Measurements from ENCODE around the gene RPL15.
"Not testable (repeated sequence)": the region's sequence is repeated elsewhere in the genome, so short reads cannot be mapped to it uniquely, and the experiment has no call there.

RPL15 gene

DNA sequence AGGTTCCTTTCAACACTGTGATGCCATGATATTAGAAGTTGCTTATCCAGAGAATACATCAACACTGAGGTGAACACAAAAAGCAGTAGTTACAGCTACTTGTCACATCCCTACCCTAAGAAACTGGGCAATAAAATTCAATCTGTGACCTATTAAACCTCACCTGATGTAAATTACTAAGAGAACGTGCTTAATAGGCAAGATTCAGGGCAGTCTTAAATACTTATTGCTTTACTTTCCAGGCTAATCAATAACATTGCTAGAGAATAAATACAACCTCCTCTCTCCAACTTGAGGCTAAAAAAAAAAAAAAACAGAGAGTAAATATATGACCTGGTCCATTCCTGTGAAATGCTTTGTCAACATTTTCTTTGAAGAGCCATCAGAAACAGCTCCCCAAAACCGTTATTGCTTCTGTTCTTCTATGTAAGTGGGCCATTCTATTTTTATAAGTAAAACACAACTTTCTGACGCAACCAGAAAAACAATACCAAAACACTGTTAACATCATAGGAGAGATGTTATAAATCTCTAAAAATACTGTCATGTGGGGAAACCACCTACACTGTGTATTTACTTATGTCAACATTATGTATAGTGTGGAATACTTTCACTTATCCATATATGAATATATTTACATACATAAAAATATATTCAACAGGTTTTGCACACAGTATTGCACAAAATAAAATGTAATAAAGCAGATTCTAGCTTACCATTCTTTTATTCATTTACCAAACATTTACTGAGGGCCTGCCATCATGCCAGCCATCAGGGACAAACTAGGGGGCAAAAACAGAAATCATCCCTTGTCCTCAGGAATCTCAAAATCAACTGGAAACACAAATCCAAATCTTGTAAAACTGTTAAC, 2.8 kb upstream of the RPL15 start:
- Histone ChIP-seq H4K20me1 (ENCODE audit: low read depth, low read length) (peaks cover 13% of the 10 kb centered on the region), H3K27ac (ENCODE audit: low read depth, low read length) (no peak overlapping the region), H3K4me2 (ENCODE audit: low read depth, low read length, poor library complexity, severe bottlenecking) (peak overlapping the region; percentile 3), H3K36me3 (ENCODE audit: low read length) (peaks cover 15% of the 10 kb centered on the region), H3F3A (ENCODE audit: insufficient read depth) (peaks cover 28% of the 10 kb centered on the region), H2AFZ (ENCODE audit: low read depth, low read length, severe bottlenecking) (no peak overlapping the region), H3K9me3 (ENCODE audit: insufficient read depth, low read length) (no peaks in the 10 kb centered on the region), H3K9ac (ENCODE audit: low read length) (no peak overlapping the region), H3K79me2 (ENCODE audit: insufficient read depth, low read length) (peaks cover 21% of the 10 kb centered on the region), H3K9me2 (replicated peaks; ENCODE audit: insufficient read depth, low read length) (no peaks in the 10 kb centered on the region), H3K27me3 (ENCODE audit: low read length) (no peaks in the 10 kb centered on the region), H3K4me3 (ENCODE audit: insufficient read depth, low read length, poor library complexity, severe bottlenecking) (no peak overlapping the region)
- TF ChIP-seq, protein P1, sequence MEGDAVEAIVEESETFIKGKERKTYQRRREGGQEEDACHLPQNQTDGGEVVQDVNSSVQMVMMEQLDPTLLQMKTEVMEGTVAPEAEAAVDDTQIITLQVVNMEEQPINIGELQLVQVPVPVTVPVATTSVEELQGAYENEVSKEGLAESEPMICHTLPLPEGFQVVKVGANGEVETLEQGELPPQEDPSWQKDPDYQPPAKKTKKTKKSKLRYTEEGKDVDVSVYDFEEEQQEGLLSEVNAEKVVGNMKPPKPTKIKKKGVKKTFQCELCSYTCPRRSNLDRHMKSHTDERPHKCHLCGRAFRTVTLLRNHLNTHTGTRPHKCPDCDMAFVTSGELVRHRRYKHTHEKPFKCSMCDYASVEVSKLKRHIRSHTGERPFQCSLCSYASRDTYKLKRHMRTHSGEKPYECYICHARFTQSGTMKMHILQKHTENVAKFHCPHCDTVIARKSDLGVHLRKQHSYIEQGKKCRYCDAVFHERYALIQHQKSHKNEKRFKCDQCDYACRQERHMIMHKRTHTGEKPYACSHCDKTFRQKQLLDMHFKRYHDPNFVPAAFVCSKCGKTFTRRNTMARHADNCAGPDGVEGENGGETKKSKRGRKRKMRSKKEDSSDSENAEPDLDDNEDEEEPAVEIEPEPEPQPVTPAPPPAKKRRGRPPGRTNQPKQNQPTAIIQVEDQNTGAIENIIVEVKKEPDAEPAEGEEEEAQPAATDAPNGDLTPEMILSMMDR (IDR thresholded peaks at IDR 0.05; ENCODE audit: insufficient read depth, low read length, poor library complexity, severe bottlenecking), result no peak
- no peak for TF ChIP-seq EZH2phosphoT487 (conservative IDR thresholded peaks at IDR 0.05; ENCODE audit: low read length)

DNA sequence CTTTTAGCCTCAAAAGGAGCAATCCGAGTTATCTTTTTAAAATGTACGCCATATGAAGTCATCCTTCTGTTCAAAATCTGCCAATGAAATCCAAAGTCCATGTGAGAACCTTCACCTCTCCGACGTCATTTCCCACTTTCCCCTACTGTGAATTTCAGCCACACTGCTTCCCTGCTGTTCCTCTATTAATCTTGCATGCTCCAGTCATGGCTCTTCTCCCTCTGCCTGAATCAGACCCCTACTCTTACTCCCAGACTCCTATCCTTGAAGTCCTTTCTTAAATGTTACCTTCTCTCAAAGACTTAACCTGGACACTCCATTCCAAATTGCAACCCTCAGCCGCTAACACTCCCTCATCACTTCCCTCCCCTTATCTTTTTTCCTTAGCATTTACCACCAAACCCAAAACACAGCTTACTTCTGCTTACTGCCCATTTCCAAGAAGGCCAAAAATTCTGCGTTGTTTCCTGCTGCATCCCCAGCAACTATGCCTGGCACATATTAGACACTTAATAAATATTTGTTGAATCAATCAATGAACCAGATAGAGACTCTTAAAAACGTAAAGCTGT, 1.3 kb upstream of the RPL15 start:
- Histone ChIP-seq H3K36me3 (ENCODE audit: low read length) (peaks cover 26% of the 10 kb centered on the region), H3K27me3 (ENCODE audit: low read length) (no peaks in the 10 kb centered on the region), H3K9me3 (ENCODE audit: insufficient read depth, low read length) (no peaks in the 10 kb centered on the region), H2AFZ (ENCODE audit: low read depth, low read length, severe bottlenecking) (no peak overlapping the region), H3K27ac (ENCODE audit: low read depth, low read length) (no peak overlapping the region), H3K79me2 (ENCODE audit: insufficient read depth, low read length) (peaks cover 22% of the 10 kb centered on the region), H3F3A (ENCODE audit: insufficient read depth) (peaks cover 40% of the 10 kb centered on the region), H4K20me1 (ENCODE audit: low read depth, low read length) (peaks cover 21% of the 10 kb centered on the region), H3K9ac (ENCODE audit: low read length) (peak overlapping the region; percentile 83), H3K4me3 (ENCODE audit: insufficient read depth, low read length, poor library complexity, severe bottlenecking) (peak overlapping the region; percentile 97), H3K4me2 (ENCODE audit: low read depth, low read length, poor library complexity, severe bottlenecking) (peak overlapping the region; percentile 84), H3K9me2 (replicated peaks; ENCODE audit: insufficient read depth, low read length) (no peaks in the 10 kb centered on the region)
- TF ChIP-seq, protein P1 (IDR thresholded peaks at IDR 0.05; ENCODE audit: insufficient read depth, low read length, poor library complexity, severe bottlenecking), result no peak
- no peak for TF ChIP-seq EZH2phosphoT487 (conservative IDR thresholded peaks at IDR 0.05; ENCODE audit: low read length)

DNA sequence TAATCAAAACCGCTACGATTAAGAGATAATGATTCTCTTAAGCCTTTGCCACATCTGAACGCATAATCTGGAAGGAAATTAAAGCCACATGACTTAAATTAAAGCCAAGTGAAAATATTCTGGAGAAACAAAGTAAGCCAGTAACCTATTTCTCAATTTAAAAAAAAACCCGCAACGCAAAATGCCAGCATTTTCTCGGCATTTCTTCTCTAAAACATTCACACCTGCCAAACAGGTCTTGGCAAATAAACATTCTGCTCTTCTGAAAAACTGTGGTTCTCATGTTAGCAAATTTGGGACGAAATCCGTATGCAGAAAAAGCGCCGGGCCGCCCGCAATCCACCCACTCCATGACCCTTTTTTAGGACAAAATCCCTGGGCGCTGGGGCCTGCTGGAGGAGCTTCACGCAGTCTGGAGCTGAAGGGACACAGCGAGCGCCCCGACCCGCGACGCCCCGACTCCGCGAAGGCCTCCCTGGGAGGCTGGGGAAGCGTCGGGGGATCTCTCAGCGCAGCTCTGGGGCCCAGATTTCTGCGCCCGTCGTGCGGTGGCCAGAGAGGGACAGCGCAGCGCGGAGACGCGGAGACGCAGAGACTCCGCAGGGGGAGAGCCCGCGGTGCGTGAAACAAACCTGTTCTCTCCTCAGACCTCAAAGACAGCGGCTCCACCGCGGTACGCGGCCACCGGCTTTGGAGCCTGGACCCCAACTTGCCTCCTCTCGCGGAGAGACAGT, 613 bp upstream of the RPL15 start:
- Histone ChIP-seq H3K9me2 (replicated peaks; ENCODE audit: insufficient read depth, low read length) (no peaks in the 10 kb centered on the region), H3K27ac (ENCODE audit: low read depth, low read length) (no peak overlapping the region), H3K4me3 (ENCODE audit: insufficient read depth, low read length, poor library complexity, severe bottlenecking) (peak overlapping the region; percentile 97), H2AFZ (ENCODE audit: low read depth, low read length, severe bottlenecking) (peak overlapping the region; percentile 82), H3K36me3 (ENCODE audit: low read length) (peaks cover 26% of the 10 kb centered on the region), H3F3A (ENCODE audit: insufficient read depth) (peaks cover 47% of the 10 kb centered on the region), H3K4me2 (ENCODE audit: low read depth, low read length, poor library complexity, severe bottlenecking) (peak overlapping the region; percentile 84), H4K20me1 (ENCODE audit: low read depth, low read length) (peaks cover 21% of the 10 kb centered on the region), H3K9me3 (ENCODE audit: insufficient read depth, low read length) (no peaks in the 10 kb centered on the region), H3K79me2 (ENCODE audit: insufficient read depth, low read length) (peaks cover 22% of the 10 kb centered on the region), H3K9ac (ENCODE audit: low read length) (peak overlapping the region; percentile 83), H3K27me3 (ENCODE audit: low read length) (no peaks in the 10 kb centered on the region)
- TF ChIP-seq EZH2phosphoT487 (conservative IDR thresholded peaks at IDR 0.05; ENCODE audit: low read length), result no peak
- TF ChIP-seq, protein P1 (IDR thresholded peaks at IDR 0.05; ENCODE audit: insufficient read depth, low read length, poor library complexity, severe bottlenecking), result no peak

DNA sequence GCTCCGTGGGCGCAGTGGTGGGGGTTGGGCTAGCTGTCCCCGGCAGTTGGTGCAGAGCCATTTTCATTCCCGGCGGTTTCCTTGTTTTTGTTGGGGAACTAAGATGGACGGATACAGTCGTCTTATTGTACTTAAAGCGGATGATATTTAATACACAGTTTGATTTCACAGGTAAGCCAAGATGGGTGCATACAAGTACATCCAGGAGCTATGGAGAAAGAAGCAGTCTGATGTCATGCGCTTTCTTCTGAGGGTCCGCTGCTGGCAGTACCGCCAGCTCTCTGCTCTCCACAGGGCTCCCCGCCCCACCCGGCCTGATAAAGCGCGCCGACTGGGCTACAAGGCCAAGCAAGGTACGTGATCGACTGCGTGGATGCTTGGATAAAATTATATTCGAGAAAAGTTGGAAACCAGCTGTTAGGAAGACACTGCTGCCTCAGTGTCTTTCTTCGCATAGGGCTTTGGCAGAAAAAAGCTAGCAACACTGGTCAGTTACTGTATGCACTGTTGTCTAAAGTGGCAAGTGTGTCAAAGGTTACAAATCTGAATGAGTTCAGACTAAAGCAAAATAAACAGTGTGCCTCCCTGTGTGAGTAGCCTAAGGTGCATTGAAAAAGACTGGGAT, 859 bp downstream of the RPL15 start:
- H2AFZ ChIP-seq (ENCODE audit: low read depth, low read length, severe bottlenecking); H3K9me3 ChIP-seq (ENCODE audit: insufficient read depth, low read length); H3K9me2 ChIP-seq (replicated peaks; ENCODE audit: insufficient read depth, low read length); H3K27me3 ChIP-seq (ENCODE audit: low read length): not testable (repeated sequence)
- Histone ChIP-seq H3K9ac (ENCODE audit: low read length) (peak overlapping the region; percentile 83), H4K20me1 (ENCODE audit: low read depth, low read length) (peaks cover 21% of the 10 kb centered on the region), H3K4me2 (ENCODE audit: low read depth, low read length, poor library complexity, severe bottlenecking) (peak overlapping the region; percentile 92), H3K79me2 (ENCODE audit: insufficient read depth, low read length) (peaks cover 22% of the 10 kb centered on the region), H3K36me3 (ENCODE audit: low read length) (peaks cover 26% of the 10 kb centered on the region), H3K4me3 (ENCODE audit: insufficient read depth, low read length, poor library complexity, severe bottlenecking) (peak overlapping the region; percentile 97), H3F3A (ENCODE audit: insufficient read depth) (peaks cover 54% of the 10 kb centered on the region), H3K27ac (ENCODE audit: low read depth, low read length) (peak overlapping the region; percentile 83)

DNA sequence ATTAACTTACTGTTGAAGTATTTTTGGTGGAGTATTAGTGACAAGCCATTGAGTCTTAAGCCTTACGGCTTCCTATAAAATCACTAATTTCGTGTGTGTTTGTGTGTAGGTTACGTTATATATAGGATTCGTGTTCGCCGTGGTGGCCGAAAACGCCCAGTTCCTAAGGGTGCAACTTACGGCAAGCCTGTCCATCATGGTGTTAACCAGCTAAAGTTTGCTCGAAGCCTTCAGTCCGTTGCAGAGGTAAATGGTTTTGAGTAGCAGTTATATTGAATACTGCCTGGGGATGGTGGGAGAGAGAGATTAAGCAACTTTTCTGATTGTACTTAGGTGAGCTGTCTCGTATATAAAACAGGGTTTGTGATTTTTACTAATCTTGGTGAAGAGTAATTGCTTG, 1.4 kb downstream of the RPL15 start:
- H3F3A ChIP-seq (ENCODE audit: insufficient read depth), result peaks cover 55% of the 10 kb centered on the region
- peak overlapping the region; percentile 83; the same call in 1 of the 2 replicates for H3K27ac ChIP-seq (ENCODE audit: low read depth, low read length)

More for the DNA sequence above, 1.4 kb downstream of the RPL15 start:
- H3K36me3 ChIP-seq (ENCODE audit: low read length), result peaks cover 26% of the 10 kb centered on the region
- peak overlapping the region; percentile 83 for H3K9ac ChIP-seq (ENCODE audit: low read length)
- H3K9me2 ChIP-seq (replicated peaks; ENCODE audit: insufficient read depth, low read length); H3K27me3 ChIP-seq (ENCODE audit: low read length); H2AFZ ChIP-seq (ENCODE audit: low read depth, low read length, severe bottlenecking); H3K9me3 ChIP-seq (ENCODE audit: insufficient read depth, low read length): not testable (repeated sequence)
- peaks cover 21% of the 10 kb centered on the region for H4K20me1 ChIP-seq (ENCODE audit: low read depth, low read length)
- peak overlapping the region; percentile 97 for H3K4me3 ChIP-seq (ENCODE audit: insufficient read depth, low read length, poor library complexity, severe bottlenecking)
- peaks cover 22% of the 10 kb centered on the region for H3K79me2 ChIP-seq (ENCODE audit: insufficient read depth, low read length)
- peak overlapping the region; percentile 92 for H3K4me2 ChIP-seq (ENCODE audit: low read depth, low read length, poor library complexity, severe bottlenecking)

Data from SU-DHL-6 (cell line).